ENCODE data around the gene KRTAP5-10.
"Not testable (repeated sequence)": the region's sequence is repeated elsewhere in the genome, so short reads cannot be mapped to it uniquely, and the experiment has no call there.

The KRTAP5-10 gene

GRCh38 chr11:71608272-71608671 lies 42.9 kb downstream of the KRTAP5-10 start:
- not testable (repeated sequence) for H3K9me2 ChIP-seq (replicated peaks; ENCODE audit: insufficient read depth, low read length); H3K27me3 ChIP-seq (ENCODE audit: low read length); H3K79me2 ChIP-seq (ENCODE audit: insufficient read depth, low read length); H3K27ac ChIP-seq (ENCODE audit: low read depth, low read length); H3K36me3 ChIP-seq (ENCODE audit: low read length); H4K20me1 ChIP-seq (ENCODE audit: low read depth, low read length); H3F3A ChIP-seq (ENCODE audit: insufficient read depth); H3K9me3 ChIP-seq (ENCODE audit: insufficient read depth, low read length); H3K4me3 ChIP-seq (ENCODE audit: insufficient read depth, low read length, poor library complexity, severe bottlenecking); H2AFZ ChIP-seq (ENCODE audit: low read depth, low read length, severe bottlenecking); H3K9ac ChIP-seq (ENCODE audit: low read length); H3K4me2 ChIP-seq (ENCODE audit: low read depth, low read length, poor library complexity, severe bottlenecking)

GRCh38 chr11:71611218-71611910 lies 46.0 kb downstream of the KRTAP5-10 start:
- H3K9ac ChIP-seq (ENCODE audit: low read length); H3K9me2 ChIP-seq (replicated peaks; ENCODE audit: insufficient read depth, low read length); H3K27ac ChIP-seq (ENCODE audit: low read depth, low read length); H3K4me2 ChIP-seq (ENCODE audit: low read depth, low read length, poor library complexity, severe bottlenecking); H3F3A ChIP-seq (ENCODE audit: insufficient read depth); H3K36me3 ChIP-seq (ENCODE audit: low read length); H3K4me3 ChIP-seq (ENCODE audit: insufficient read depth, low read length, poor library complexity, severe bottlenecking); H4K20me1 ChIP-seq (ENCODE audit: low read depth, low read length); H3K79me2 ChIP-seq (ENCODE audit: insufficient read depth, low read length); H2AFZ ChIP-seq (ENCODE audit: low read depth, low read length, severe bottlenecking); H3K27me3 ChIP-seq (ENCODE audit: low read length); H3K9me3 ChIP-seq (ENCODE audit: insufficient read depth, low read length): not testable (repeated sequence)

GRCh38 chr11:71613931-71614330 lies 48.6 kb downstream of the KRTAP5-10 start:
- not testable (repeated sequence) for H3K9ac ChIP-seq (ENCODE audit: low read length); H3K9me2 ChIP-seq (replicated peaks; ENCODE audit: insufficient read depth, low read length); H4K20me1 ChIP-seq (ENCODE audit: low read depth, low read length); H3K27me3 ChIP-seq (ENCODE audit: low read length); H3K36me3 ChIP-seq (ENCODE audit: low read length); H2AFZ ChIP-seq (ENCODE audit: low read depth, low read length, severe bottlenecking); H3K27ac ChIP-seq (ENCODE audit: low read depth, low read length); H3K79me2 ChIP-seq (ENCODE audit: insufficient read depth, low read length); H3K9me3 ChIP-seq (ENCODE audit: insufficient read depth, low read length); H3K4me2 ChIP-seq (ENCODE audit: low read depth, low read length, poor library complexity, severe bottlenecking); H3F3A ChIP-seq (ENCODE audit: insufficient read depth); H3K4me3 ChIP-seq (ENCODE audit: insufficient read depth, low read length, poor library complexity, severe bottlenecking)

GRCh38 chr11:71614366-71614917 lies 49.1 kb downstream of the KRTAP5-10 start:
- H3K9me2 ChIP-seq (replicated peaks; ENCODE audit: insufficient read depth, low read length); H3K36me3 ChIP-seq (ENCODE audit: low read length); H3K27ac ChIP-seq (ENCODE audit: low read depth, low read length); H3K4me3 ChIP-seq (ENCODE audit: insufficient read depth, low read length, poor library complexity, severe bottlenecking); H3K79me2 ChIP-seq (ENCODE audit: insufficient read depth, low read length); H3K27me3 ChIP-seq (ENCODE audit: low read length); H3F3A ChIP-seq (ENCODE audit: insufficient read depth); H4K20me1 ChIP-seq (ENCODE audit: low read depth, low read length); H3K4me2 ChIP-seq (ENCODE audit: low read depth, low read length, poor library complexity, severe bottlenecking); H2AFZ ChIP-seq (ENCODE audit: low read depth, low read length, severe bottlenecking); H3K9ac ChIP-seq (ENCODE audit: low read length); H3K9me3 ChIP-seq (ENCODE audit: insufficient read depth, low read length): not testable (repeated sequence)

- not testable (repeated sequence) for H3K9me2 ChIP-seq (replicated peaks; ENCODE audit: insufficient read depth, low read length); H3K4me3 ChIP-seq (ENCODE audit: insufficient read depth, low read length, poor library complexity, severe bottlenecking); H3K9me3 ChIP-seq (ENCODE audit: insufficient read depth, low read length); H3K36me3 ChIP-seq (ENCODE audit: low read length); H2AFZ ChIP-seq (ENCODE audit: low read depth, low read length, severe bottlenecking); H3K27ac ChIP-seq (ENCODE audit: low read depth, low read length); H3F3A ChIP-seq (ENCODE audit: insufficient read depth); H3K4me2 ChIP-seq (ENCODE audit: low read depth, low read length, poor library complexity, severe bottlenecking); H3K27me3 ChIP-seq (ENCODE audit: low read length); H3K9ac ChIP-seq (ENCODE audit: low read length); H3K79me2 ChIP-seq (ENCODE audit: insufficient read depth, low read length); H4K20me1 ChIP-seq (ENCODE audit: low read depth, low read length)
Measured at GRCh38 chr11:71615003-71615402, 49.6 kb downstream of the KRTAP5-10 start.

All from SU-DHL-6 (cell line).